CD14-positive monocyte (primary cell): ENCODE results near the gene CORO2A. TPM values are rescaled to one million over a fixed set of nuclear protein-coding genes. Genes with fewer than 3 reads are reported as not detected.

ENCODE experiments used
- DNase-seq, 3 donors: peaks; one replicate each; pipeline ENCODE4 v3.0.0-alpha.2; 2011 to 2022
- H2AFZ ChIP-seq: 2 replicates; pipeline ENCODE4 v1.6.0; 2012; ENCODE audit warnings: mild to moderate bottlenecking, low read depth, low read length, inconsistent platforms; ENCODE audit not compliant: insufficient read depth, poor library complexity, severe bottlenecking
- H3K27ac ChIP-seq, 2 donors: 1 replicate in 1 of 2; 2 replicates in 1 of 2; pipeline ENCODE4 v1.5.1; 2012 to 2013; ENCODE audit warnings: low read length in 2 of 2, control low read depth in 1 of 2, inconsistent platforms in 1 of 2, low read depth in 1 of 2, mild to moderate bottlenecking in 1 of 2
- H3K27me3 ChIP-seq, 2 donors: one replicate each; pipeline versions ENCODE4 v1.6.0 to v1.6.1; 2011 to 2013; ENCODE audit warnings: low read length in 2 of 2; ENCODE audit not compliant: control insufficient read depth in 2 of 2, insufficient read depth in 2 of 2
- H3K36me3 ChIP-seq, 2 donors: replicated peaks in 1 of 2; 1 replicate in 1 of 2; 2 replicates in 1 of 2; pipeline versions ENCODE4 v1.5.1 to v1.6.1; 2012 to 2013; ENCODE audit warnings: low read length in 2 of 2, control low read depth in 1 of 2, inconsistent platforms in 1 of 2, mild to moderate bottlenecking in 1 of 2; ENCODE audit not compliant: insufficient read depth in 2 of 2, control insufficient read depth in 1 of 2
- H3K4me1 ChIP-seq, 2 donors: 1 replicate in 1 of 2; 2 replicates in 1 of 2; pipeline versions ENCODE4 v1.5.1 to v1.6.1; 2012 to 2013; ENCODE audit warnings: low read length in 2 of 2, control low read depth in 1 of 2, inconsistent platforms in 1 of 2, mild to moderate bottlenecking in 1 of 2, moderate library complexity in 1 of 2; ENCODE audit not compliant: insufficient read depth in 2 of 2, control insufficient read depth in 1 of 2
- H3K4me2 ChIP-seq: replicated peaks from 2 replicates; pipeline ENCODE3; 2012; ENCODE audit warnings: low read length, moderate library complexity, mild to moderate bottlenecking; ENCODE audit not compliant: poor library complexity, severe bottlenecking; ENCODE audit errors: extremely low read depth
- H3K4me3 ChIP-seq, 3 experiments: fragments of 200-600 bp in 1 of 3; sonication (generic) in 1 of 3; replicated peaks in 1 of 3; 1 replicate in 2 of 3; 2 replicates in 1 of 3; pipeline ENCODE4 v1.5.1; 2011 to 2013; ENCODE audit warnings: low read length in 3 of 3, mild to moderate bottlenecking in 3 of 3, control low read depth in 2 of 3, low read depth in 2 of 3, inconsistent platforms in 1 of 3, moderate library complexity in 1 of 3
- H3K79me2 ChIP-seq: 2 replicates; pipeline ENCODE4 v1.6.0; 2012; ENCODE audit warnings: mild to moderate bottlenecking, control low read depth, inconsistent platforms, low read length, moderate library complexity; ENCODE audit not compliant: insufficient read depth
- H3K9ac ChIP-seq: 2 replicates; pipeline ENCODE4 v1.6.0; 2017; ENCODE audit warnings: low read length, mild to moderate bottlenecking; ENCODE audit not compliant: insufficient read depth, poor library complexity, severe bottlenecking
- H3K9me3 ChIP-seq, 2 donors: replicated peaks in 1 of 2; 1 replicate in 1 of 2; 2 replicates in 1 of 2; pipeline versions ENCODE4 v1.5.1 to v1.6.1; 2012 to 2013; ENCODE audit warnings: low read length in 2 of 2, control low read depth in 1 of 2; ENCODE audit not compliant: control insufficient read depth in 1 of 2, insufficient read depth in 1 of 2
- H4K20me1 ChIP-seq: 2 replicates; pipeline ENCODE4 v1.6.0; 2012; ENCODE audit warnings: mild to moderate bottlenecking, low read length, control low read depth, moderate library complexity; ENCODE audit not compliant: insufficient read depth
- H3K27ac Mint-ChIP-seq, 7 donors: one replicate each; pipeline ENCODE4 v1.8.0; 2020; ENCODE audit warnings: mild to moderate bottlenecking in 7 of 7, mixed read lengths in 7 of 7, moderate library complexity in 6 of 7, inconsistent platforms in 2 of 7
- H3K27me3 Mint-ChIP-seq, 3 donors: one replicate each; pipeline ENCODE4 v1.8.0; 2021 to 2022; ENCODE audit warnings: low read depth in 3 of 3, mild to moderate bottlenecking in 3 of 3, mixed read lengths in 3 of 3, moderate library complexity in 3 of 3, inconsistent platforms in 1 of 3
- H3K36me3 Mint-ChIP-seq, 2 donors: one replicate each; pipeline ENCODE4 v1.8.0; 2020; ENCODE audit warnings: mixed read lengths in 2 of 2, inconsistent platforms in 1 of 2, mild to moderate bottlenecking in 1 of 2
- H3K4me1 Mint-ChIP-seq: one replicate; pipeline ENCODE4 v1.8.0; 2020; ENCODE audit warnings: mild to moderate bottlenecking, mixed read lengths
- H3K4me3 Mint-ChIP-seq, 2 donors: one replicate each; pipeline ENCODE4 v1.8.0; 2020; ENCODE audit warnings: mild to moderate bottlenecking in 2 of 2, mixed read lengths in 2 of 2, moderate library complexity in 1 of 2
- H3K9me3 Mint-ChIP-seq, 7 donors: one replicate each; pipeline ENCODE4 v1.8.0; 2020 to 2022; ENCODE audit warnings: mixed read lengths in 7 of 7, mild to moderate bottlenecking in 6 of 7, moderate library complexity in 6 of 7, inconsistent platforms in 2 of 7
- CTCF ChIP-seq: fragments of 200-600 bp; IDR thresholded peaks from one replicate; pipeline ENCODE4 v1.8.0; 2022; ENCODE audit warnings: antibody characterized with exemption, mild to moderate bottlenecking
- WGBS: methylation state at CpG from one replicate; pipeline ENCODE4 v1.1.5; 2013; ENCODE audit warnings: missing lambda C conversion rate; ENCODE audit not compliant: insufficient coverage; 5-methylcytosine and 5-hydroxymethylcytosine counted together
- intact Hi-C, 2 donors: fragments of 100-400 bp; cut with micrococcal nuclease; formaldehyde crosslinking; loops; one replicate each; pipeline versions ENCODE4 v1.15.0 to v1.15.1; 2023
- polyA plus RNA-seq, 3 donors: library from polyadenylated mRNA; depleted of rRNA in 1 of 3; unstranded in 2 of 3; stranded (reverse) in 1 of 3; fragments of 300-500 nt in 2 of 3; fragments of >200 nt in 1 of 3; fragmentation: Illumina TruSeq in 2 of 3; gene quantifications; 1 replicate in 2 of 3; 2 replicates in 1 of 3; pipeline ENCODE4 v1.2.3, GENCODE V29; 2012 to 2021

The CORO2A gene
- polyA plus RNA-seq, 3 donors, result 1.2 to 3.5 (median 2.1) TPM

- Histone ChIP-seq H3K27ac (no peak overlapping the region), H3K4me1 (peaks cover 23 to 29% of the 10 kb centered on the region in 2 donors), H3K27me3 (no peaks in the 10 kb centered on the region), H3K9ac (no peak overlapping the region), H3K9me3 (no peaks in the 10 kb centered on the region), H4K20me1 (no peaks in the 10 kb centered on the region), H3K4me2 (no peak overlapping the region), H2AFZ (no peak overlapping the region), H3K79me2 (peaks cover 40% of the 10 kb centered on the region), H3K36me3 (no peaks in the 10 kb centered on the region), H3K4me3 (no peak overlapping the region)
- peaks cover 66% of the 10 kb centered on the region for H3K4me1 Mint-ChIP-seq
- H3K4me3 Mint-ChIP-seq, result no peak overlapping the region
- H3K27me3 Mint-ChIP-seq, result peaks cover 0 to 2% (median 1%) of the 10 kb centered on the region in 3 donors
- H3K27ac Mint-ChIP-seq, result peak overlapping the region in 3 of 7 donors; percentile 10 to 46 (median 40)
- no peak for DNase-seq
- 100% methylated on average over 2 of the region's 6 CpGs for WGBS
- intact Hi-C loops, result no loop called here
- peaks cover 0 to 2% (median 0%) of the 10 kb centered on the region in 7 donors for H3K9me3 Mint-ChIP-seq
- TF ChIP-seq CTCF, result no peak
- H3K36me3 Mint-ChIP-seq, result peaks cover 6 to 26% of the 10 kb centered on the region in 2 donors
Observed at GRCh38 chr9:98184326-98184725, 8.1 kb downstream of the CORO2A start.

DNA sequence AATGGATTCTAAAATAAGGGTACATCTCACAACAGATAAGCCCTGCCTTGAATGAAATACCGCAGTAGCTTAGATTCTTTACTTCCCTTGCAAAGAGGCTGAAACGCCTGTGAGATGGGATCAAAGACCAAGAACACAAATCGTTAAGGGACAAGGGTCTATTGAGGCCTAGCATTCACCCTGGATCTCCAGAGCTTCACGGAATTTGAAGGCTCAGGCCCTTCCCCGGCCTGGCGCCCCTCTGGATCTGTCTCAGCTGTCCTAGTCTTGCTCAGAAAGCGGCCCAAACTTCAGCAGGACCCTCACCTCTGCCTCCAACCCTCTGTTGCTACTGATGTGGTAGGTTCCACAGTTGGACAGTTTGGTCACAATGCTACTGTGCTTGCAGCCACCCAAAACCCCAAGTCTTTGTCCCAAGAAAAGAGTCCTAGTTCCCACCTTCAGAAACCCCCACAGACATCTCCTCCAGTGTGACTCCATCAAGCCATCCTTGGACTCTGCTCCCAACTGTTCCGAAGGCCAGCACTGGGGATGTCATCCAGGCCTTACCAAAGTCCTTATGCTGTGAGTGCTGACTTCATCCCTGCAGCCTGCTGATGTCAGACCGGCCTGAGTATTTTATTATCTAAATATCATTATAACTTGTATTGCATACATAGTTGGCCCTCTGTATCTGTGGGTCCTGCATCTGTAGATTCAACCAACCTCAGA lies 9.4 kb downstream of the CORO2A start:
- Histone ChIP-seq H3K36me3 (no peaks in the 10 kb centered on the region), H3K4me2 (no peak overlapping the region), H3K27ac (no peak overlapping the region), H3K9ac (no peak overlapping the region), H4K20me1 (no peaks in the 10 kb centered on the region), H3K4me1 (peaks cover 24 to 31% of the 10 kb centered on the region in 2 donors), H3K9me3 (no peaks in the 10 kb centered on the region), H3K27me3 (no peaks in the 10 kb centered on the region), H3K4me3 (no peak overlapping the region), H2AFZ (no peak overlapping the region), H3K79me2 (peaks cover 37% of the 10 kb centered on the region)
- intact Hi-C loops, result no loop called here
- DNase-seq, result no peak
- H3K4me3 Mint-ChIP-seq, result no peak overlapping the region
- H3K27ac Mint-ChIP-seq, result peak overlapping the region in 2 of 7 donors; percentile 27 to 32
- H3K36me3 Mint-ChIP-seq, result peaks cover 4 to 21% of the 10 kb centered on the region in 2 donors
- H3K27me3 Mint-ChIP-seq, result peaks cover 0 to 3% (median 1%) of the 10 kb centered on the region in 3 donors
- 90% methylated on average over 5 of the region's 9 CpGs for WGBS
- TF ChIP-seq CTCF, result no peak
- peaks cover 0 to 2% (median 0%) of the 10 kb centered on the region in 7 donors for H3K9me3 Mint-ChIP-seq
- H3K4me1 Mint-ChIP-seq, result peaks cover 61% of the 10 kb centered on the region
